CD4-positive, alpha-beta T cell (primary cell): Measurements from ENCODE around the gene CHIC2. TPM values are rescaled to one million over a fixed set of nuclear protein-coding genes. Genes with fewer than 3 reads are reported as not detected.

Experiments
- ATAC-seq: fragments of 200-7000 bp; cut with Tn5 transposase; one replicate; pipeline ENCODE4 v1.10.0; 2022; ENCODE audit warnings: mild to moderate bottlenecking; ENCODE audit not compliant: poor library complexity
- CTCF ChIA-PET: fragments of 350-600 bp; sonication (Branson Sonifier 250); formaldehyde crosslinking; loops from one replicate; lab custom pipeline; 2021; ENCODE audit warnings: antibody characterized with exemption, inconsistent platforms; lab: Charles Lee
- POLR2A ChIA-PET: fragments of 350-600 bp; sonication (Branson Sonifier 250); formaldehyde crosslinking; loops from one replicate; lab custom pipeline; 2021; ENCODE audit warnings: antibody characterized with exemption, inconsistent platforms; lab: Charles Lee
- DNase-seq, 14 experiments: peaks; one replicate each; pipeline ENCODE4 v3.0.0-alpha.2; 2013 to 2020; ENCODE audit warnings: mixed read lengths in 2 of 14
- H3K27ac ChIP-seq, 2 donors: one replicate each; pipeline versions ENCODE4 v1.5.1 to v1.7.0; 2013; ENCODE audit warnings: low read length in 2 of 2, low read depth in 1 of 2, mild to moderate bottlenecking in 1 of 2
- H3K27me3 ChIP-seq, 2 experiments: 1 replicate in 1 of 2; 2 replicates in 1 of 2; pipeline versions ENCODE4 v1.6.1 to v1.7.0; 2013; ENCODE audit warnings: low read length in 2 of 2, control low read depth in 1 of 2, mild to moderate bottlenecking in 1 of 2, moderate library complexity in 1 of 2; ENCODE audit not compliant: insufficient read depth in 2 of 2, control insufficient read depth in 1 of 2
- H3K36me3 ChIP-seq: one replicate; pipeline ENCODE4 v1.6.1; 2013; ENCODE audit warnings: low read length, control low read depth; ENCODE audit not compliant: insufficient read depth
- H3K4me1 ChIP-seq: one replicate; pipeline ENCODE4 v1.6.1; 2013; ENCODE audit warnings: low read length, control low read depth; ENCODE audit not compliant: insufficient read depth
- H3K4me3 ChIP-seq: one replicate; pipeline ENCODE4 v1.5.1; 2013; ENCODE audit warnings: mild to moderate bottlenecking, low read length, moderate library complexity
- H3K9me3 ChIP-seq, 2 experiments: 1 replicate in 1 of 2; 2 replicates in 1 of 2; pipeline versions ENCODE4 v1.6.1 to v1.7.0; 2013; ENCODE audit warnings: low read length in 2 of 2, mild to moderate bottlenecking in 2 of 2, control low read depth in 1 of 2, moderate library complexity in 1 of 2; ENCODE audit not compliant: control insufficient read depth in 1 of 2, insufficient read depth in 1 of 2
- H3K27ac Mint-ChIP-seq: one replicate; pipeline ENCODE4 v1.8.0; 2020; ENCODE audit warnings: mixed read lengths
- H3K27me3 Mint-ChIP-seq: one replicate; pipeline ENCODE4 v1.8.0; 2021; ENCODE audit warnings: mixed read lengths
- H3K36me3 Mint-ChIP-seq: one replicate; pipeline ENCODE4 v1.8.0; 2021; ENCODE audit warnings: low read depth, mixed read lengths
- H3K4me1 Mint-ChIP-seq: one replicate; pipeline ENCODE4 v1.8.0; 2021; ENCODE audit warnings: low read depth, mixed read lengths
- H3K4me3 Mint-ChIP-seq: one replicate; pipeline ENCODE4 v1.8.0; 2020; ENCODE audit warnings: mild to moderate bottlenecking, mixed read lengths
- H3K9me3 Mint-ChIP-seq: one replicate; pipeline ENCODE4 v1.8.0; 2020; ENCODE audit warnings: mixed read lengths
- intact Hi-C, 2 experiments: fragments of 100-400 bp; cut with DNase I in 1 of 2; cut with micrococcal nuclease in 1 of 2; formaldehyde crosslinking; loops; one replicate each; pipeline versions ENCODE4 v1.15.1 to v1.9.0; 2023 to 2025; cut with DNase I, micrococcal nuclease
- total RNA-seq, 174 experiments: library from RNA in 2 of 174; stranded (reverse) in 2 of 174; gene quantifications; one replicate each; pipeline ENCODE4 v1.2.3 and lab custom pipeline; 2021 to 2026
- TF ChIP-seq, protein P1 (sequence below): fragments of 200-600 bp; IDR thresholded peaks from one replicate; pipeline ENCODE4 v1.8.0; 2022; ENCODE audit warnings: antibody characterized with exemption, mild to moderate bottlenecking

Gene CHIC2
- total RNA-seq, 2 experiments from 2014 or later: 53.8 to 59.2 TPM

DNA sequence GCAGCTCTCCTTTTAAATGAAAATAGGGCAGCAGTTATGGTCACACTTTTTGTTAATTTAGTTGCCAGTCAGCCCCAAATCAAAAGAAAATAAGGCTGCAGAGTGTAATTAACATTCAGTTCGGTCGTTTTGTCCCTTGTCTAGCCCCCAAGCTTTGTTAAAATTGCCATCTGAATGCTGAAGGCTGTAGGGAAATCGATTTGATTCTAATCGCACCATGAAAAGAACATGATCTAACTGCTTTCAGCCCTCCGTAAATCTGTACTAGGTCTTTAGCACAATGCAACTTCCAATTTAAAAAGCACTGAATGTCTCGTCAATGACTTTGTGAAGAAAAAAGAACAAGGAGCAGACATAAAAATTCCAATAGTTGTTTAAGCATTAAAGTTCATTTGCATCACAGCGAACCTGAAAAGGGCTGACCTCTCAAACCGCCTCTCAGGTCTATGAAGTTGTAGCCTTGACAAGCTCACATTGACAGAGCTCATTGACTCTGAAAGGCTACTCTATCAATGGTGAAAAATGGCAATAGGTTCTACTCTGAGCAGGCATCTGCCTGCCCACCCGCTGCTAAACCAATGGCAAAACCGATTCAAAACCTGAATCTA, 48.9 kb downstream of the CHIC2 start:
- TF ChIP-seq, protein P1, sequence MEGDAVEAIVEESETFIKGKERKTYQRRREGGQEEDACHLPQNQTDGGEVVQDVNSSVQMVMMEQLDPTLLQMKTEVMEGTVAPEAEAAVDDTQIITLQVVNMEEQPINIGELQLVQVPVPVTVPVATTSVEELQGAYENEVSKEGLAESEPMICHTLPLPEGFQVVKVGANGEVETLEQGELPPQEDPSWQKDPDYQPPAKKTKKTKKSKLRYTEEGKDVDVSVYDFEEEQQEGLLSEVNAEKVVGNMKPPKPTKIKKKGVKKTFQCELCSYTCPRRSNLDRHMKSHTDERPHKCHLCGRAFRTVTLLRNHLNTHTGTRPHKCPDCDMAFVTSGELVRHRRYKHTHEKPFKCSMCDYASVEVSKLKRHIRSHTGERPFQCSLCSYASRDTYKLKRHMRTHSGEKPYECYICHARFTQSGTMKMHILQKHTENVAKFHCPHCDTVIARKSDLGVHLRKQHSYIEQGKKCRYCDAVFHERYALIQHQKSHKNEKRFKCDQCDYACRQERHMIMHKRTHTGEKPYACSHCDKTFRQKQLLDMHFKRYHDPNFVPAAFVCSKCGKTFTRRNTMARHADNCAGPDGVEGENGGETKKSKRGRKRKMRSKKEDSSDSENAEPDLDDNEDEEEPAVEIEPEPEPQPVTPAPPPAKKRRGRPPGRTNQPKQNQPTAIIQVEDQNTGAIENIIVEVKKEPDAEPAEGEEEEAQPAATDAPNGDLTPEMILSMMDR: no peak
- no peak for ATAC-seq
- H3K27me3 Mint-ChIP-seq: no peaks in the 10 kb centered on the region
- POLR2A ChIA-PET: no interaction called here
- Histone ChIP-seq H3K27ac (no peak overlapping the region), H3K36me3 (peaks cover 15% of the 10 kb centered on the region), H3K4me3 (no peak overlapping the region), H3K9me3 (no peaks in the 10 kb centered on the region), H3K4me1 (no peaks in the 10 kb centered on the region), H3K27me3 (no peaks in the 10 kb centered on the region)
- H3K4me1 Mint-ChIP-seq: peaks cover 6% of the 10 kb centered on the region
- no peak overlapping the region for H3K27ac Mint-ChIP-seq
- H3K36me3 Mint-ChIP-seq: peaks cover 32% of the 10 kb centered on the region
- H3K4me3 Mint-ChIP-seq: no peak overlapping the region
- no peak for DNase-seq
- CTCF ChIA-PET: interaction anchor here (1.9 kb wide), 1 partner anchor 12 kb away, joined by 6 read pairs; no protein-coding TSS in a partner anchor
- H3K9me3 Mint-ChIP-seq: no peaks in the 10 kb centered on the region
- intact Hi-C loops: no loop called here

DNA sequence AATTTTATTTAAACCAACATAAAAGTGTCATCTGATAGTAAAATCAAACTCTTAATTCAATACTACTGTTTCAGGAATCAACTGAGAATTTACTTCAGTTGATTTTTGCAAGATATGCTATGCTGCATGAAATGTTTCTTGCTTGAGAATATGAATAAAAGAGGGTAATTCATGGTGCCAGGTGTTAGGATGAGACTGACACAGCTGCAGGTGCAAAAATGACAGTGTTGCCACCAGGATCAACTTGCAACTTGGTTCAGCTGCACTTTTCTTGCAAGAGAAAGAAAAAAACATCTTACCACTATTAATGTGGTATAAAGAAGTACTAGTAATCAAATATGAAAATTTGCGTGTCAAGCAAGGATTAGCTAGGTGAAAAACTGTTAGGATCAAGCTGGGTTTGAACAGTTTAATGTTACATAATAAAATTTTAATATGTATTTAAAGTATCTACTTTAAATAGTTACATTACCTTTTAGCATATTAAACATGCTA, 49.7 kb downstream of the CHIC2 start:
- Histone ChIP-seq H3K27ac (no peak overlapping the region), H3K4me1 (no peaks in the 10 kb centered on the region), H3K36me3 (peaks cover 19% of the 10 kb centered on the region), H3K4me3 (no peak overlapping the region), H3K9me3 (no peaks in the 10 kb centered on the region), H3K27me3 (no peaks in the 10 kb centered on the region)
- H3K27me3 Mint-ChIP-seq: no peaks in the 10 kb centered on the region
- H3K36me3 Mint-ChIP-seq: peaks cover 40% of the 10 kb centered on the region
- H3K9me3 Mint-ChIP-seq: no peaks in the 10 kb centered on the region
- no peak for DNase-seq
- peaks cover 11% of the 10 kb centered on the region for H3K4me1 Mint-ChIP-seq
- intact Hi-C loops: no loop called here
- no peak overlapping the region for H3K27ac Mint-ChIP-seq
- no peak for ATAC-seq
- no peak overlapping the region for H3K4me3 Mint-ChIP-seq
- TF ChIP-seq, protein P1: no peak
- ChIA-PET POLR2A (no interaction called here), CTCF (interaction anchor here (1.7 to 1.9 kb wide), 2 partner anchors 11 to 48 kb away, joined by 6 read pairs; no protein-coding TSS in a partner anchor)

DNA sequence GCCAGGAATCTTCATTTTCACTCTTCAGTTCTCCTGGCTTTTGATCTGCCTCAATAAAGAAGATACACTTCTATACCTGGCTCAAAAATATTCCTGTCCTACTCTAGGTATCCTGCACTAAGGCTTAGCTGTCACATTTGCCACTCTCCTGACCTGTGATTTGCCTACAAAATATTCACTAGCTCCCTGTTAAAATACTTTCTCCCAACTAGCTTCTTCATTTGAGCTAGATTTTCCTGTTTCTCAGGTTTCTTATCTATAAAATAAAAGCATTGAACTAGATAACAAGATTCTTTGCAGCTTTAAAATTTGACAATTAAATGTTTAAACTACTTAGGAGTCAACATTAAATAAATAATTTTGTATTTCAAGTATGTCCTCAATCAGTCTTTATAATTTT, 53.2 kb downstream of the CHIC2 start:
- no peaks in the 10 kb centered on the region for H3K9me3 Mint-ChIP-seq
- TF ChIP-seq, protein P1: no peak
- Histone ChIP-seq H3K27ac (no peak overlapping the region), H3K4me1 (no peaks in the 10 kb centered on the region), H3K9me3 (no peaks in the 10 kb centered on the region), H3K36me3 (peaks cover 29% of the 10 kb centered on the region), H3K4me3 (no peak overlapping the region), H3K27me3 (no peaks in the 10 kb centered on the region)
- no peak for DNase-seq
- H3K4me1 Mint-ChIP-seq: peaks cover 11% of the 10 kb centered on the region
- intact Hi-C loops: no loop called here
- H3K27ac Mint-ChIP-seq: no peak overlapping the region
- H3K36me3 Mint-ChIP-seq: peaks cover 66% of the 10 kb centered on the region
- POLR2A ChIA-PET: interaction anchor here (0.9 kb wide), 1 partner anchor 52 kb away, joined by 4 read pairs; no protein-coding TSS in a partner anchor
- no peaks in the 10 kb centered on the region for H3K27me3 Mint-ChIP-seq
- ATAC-seq: no peak
- no peak overlapping the region for H3K4me3 Mint-ChIP-seq
- CTCF ChIA-PET: no interaction called here
